Type B pancreatic cell (in vitro differentiated cells): ENCODE data around the gene KDM6A. TPM values are rescaled to one million over a fixed set of nuclear protein-coding genes. Genes with fewer than 3 reads are reported as not detected.
"Not testable (repeated sequence)": the region's sequence is repeated elsewhere in the genome, so short reads cannot be mapped to it uniquely, and the experiment has no call there.

Experiments
- DNase-seq: peaks from one replicate; pipeline ENCODE4 v3.0.0; 2021; ENCODE audit warnings: mixed read lengths; ENCODE audit not compliant: unreplicated experiment; ENCODE audit errors: extremely low spot score
- H3K27ac Mint-ChIP-seq: 2 replicates; pipeline ENCODE4 v1.8.0; 2021; ENCODE audit warnings: mild to moderate bottlenecking, mixed read lengths
- H3K27me3 Mint-ChIP-seq: 2 replicates; pipeline ENCODE4 v1.8.0; 2021; ENCODE audit warnings: mixed read lengths
- H3K36me3 Mint-ChIP-seq: 2 replicates; pipeline ENCODE4 v1.8.0; 2021; ENCODE audit warnings: mixed read lengths
- H3K4me1 Mint-ChIP-seq: one replicate; pipeline ENCODE4 v1.8.0; 2021; ENCODE audit warnings: mixed read lengths; ENCODE audit not compliant: unreplicated experiment
- H3K4me3 Mint-ChIP-seq: 2 replicates; pipeline ENCODE4 v1.8.0; 2021; ENCODE audit warnings: mild to moderate bottlenecking, mixed read lengths
- H3K9me3 Mint-ChIP-seq: 2 replicates; pipeline ENCODE4 v1.8.0; 2021; ENCODE audit warnings: mixed read lengths
- total RNA-seq: library from RNA; stranded (reverse); gene quantifications from 2 replicates; pipeline ENCODE4 v1.2.1, GENCODE V29; 2021; ENCODE audit warnings: low replicate concordance
- TF ChIP-seq, protein P1 (sequence below): fragments of 200-600 bp; sonication (generic); conservative IDR thresholded peaks from 2 replicates; pipeline ENCODE4 v1.5.0; 2021; ENCODE audit warnings: antibody characterized with exemption, mild to moderate bottlenecking

Gene KDM6A
- total RNA-seq, 1 donor from 2014 or later, result 38.1 TPM

DNA sequence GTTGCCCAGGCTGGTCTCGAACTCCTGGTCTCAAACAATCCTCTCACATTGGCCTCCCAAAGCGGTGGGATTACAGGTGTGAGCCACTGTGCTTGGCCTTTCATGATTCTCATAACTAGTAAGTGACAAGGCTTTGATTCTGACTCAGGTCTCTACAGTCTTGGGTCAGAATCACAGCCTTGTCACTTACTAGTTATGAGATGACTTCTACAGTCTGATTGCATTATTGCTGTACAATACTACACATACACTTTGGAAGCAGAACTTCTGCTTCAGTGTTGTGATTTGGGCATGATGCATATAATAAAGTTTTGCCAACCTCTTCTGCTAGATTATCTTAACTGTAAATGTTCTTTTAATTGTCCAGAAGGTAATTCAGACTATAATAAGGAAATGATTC is 123.3 kb downstream of the KDM6A start:
- H3K9me3 Mint-ChIP-seq, result peaks cover 6% of the 10 kb centered on the region
- no peaks in the 10 kb centered on the region for H3K27me3 Mint-ChIP-seq
- peaks cover 17% of the 10 kb centered on the region for H3K36me3 Mint-ChIP-seq
- no peak overlapping the region for H3K4me3 Mint-ChIP-seq
- H3K27ac Mint-ChIP-seq, result no peak overlapping the region
- TF ChIP-seq, protein P1, sequence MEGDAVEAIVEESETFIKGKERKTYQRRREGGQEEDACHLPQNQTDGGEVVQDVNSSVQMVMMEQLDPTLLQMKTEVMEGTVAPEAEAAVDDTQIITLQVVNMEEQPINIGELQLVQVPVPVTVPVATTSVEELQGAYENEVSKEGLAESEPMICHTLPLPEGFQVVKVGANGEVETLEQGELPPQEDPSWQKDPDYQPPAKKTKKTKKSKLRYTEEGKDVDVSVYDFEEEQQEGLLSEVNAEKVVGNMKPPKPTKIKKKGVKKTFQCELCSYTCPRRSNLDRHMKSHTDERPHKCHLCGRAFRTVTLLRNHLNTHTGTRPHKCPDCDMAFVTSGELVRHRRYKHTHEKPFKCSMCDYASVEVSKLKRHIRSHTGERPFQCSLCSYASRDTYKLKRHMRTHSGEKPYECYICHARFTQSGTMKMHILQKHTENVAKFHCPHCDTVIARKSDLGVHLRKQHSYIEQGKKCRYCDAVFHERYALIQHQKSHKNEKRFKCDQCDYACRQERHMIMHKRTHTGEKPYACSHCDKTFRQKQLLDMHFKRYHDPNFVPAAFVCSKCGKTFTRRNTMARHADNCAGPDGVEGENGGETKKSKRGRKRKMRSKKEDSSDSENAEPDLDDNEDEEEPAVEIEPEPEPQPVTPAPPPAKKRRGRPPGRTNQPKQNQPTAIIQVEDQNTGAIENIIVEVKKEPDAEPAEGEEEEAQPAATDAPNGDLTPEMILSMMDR, result no peak
- no peak for DNase-seq
- peaks cover 6% of the 10 kb centered on the region for H3K4me1 Mint-ChIP-seq

DNA sequence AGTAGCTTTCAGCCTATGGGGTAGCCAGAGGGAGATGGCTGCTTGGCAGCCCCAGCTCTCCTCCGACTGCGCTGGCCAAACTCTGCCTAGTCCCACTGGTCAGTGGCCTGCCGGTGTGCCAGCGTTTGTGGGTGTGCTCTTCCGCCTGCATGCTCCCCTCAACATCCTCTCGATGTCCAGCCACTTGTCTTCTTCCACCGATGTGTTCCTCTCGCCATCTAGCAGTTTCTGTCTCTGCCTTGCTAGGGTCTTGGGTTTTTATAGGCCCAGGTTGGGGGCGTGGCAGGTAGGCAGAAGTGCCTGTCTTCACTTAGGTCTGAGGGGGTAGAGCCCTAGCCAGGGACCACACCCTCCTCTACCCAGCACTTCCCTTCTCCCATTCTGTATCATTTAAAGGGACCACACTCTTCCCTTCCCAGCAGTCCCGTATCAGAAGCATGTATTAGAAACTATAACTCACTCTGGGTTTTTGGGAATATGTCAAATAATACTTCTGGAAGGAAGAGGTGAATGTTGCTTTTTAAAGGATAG is 124.4 kb downstream of the KDM6A start:
- Mint-ChIP-seq H3K27ac (no peak overlapping the region), H3K36me3 (peaks cover 17% of the 10 kb centered on the region), H3K27me3 (no peaks in the 10 kb centered on the region), H3K9me3 (peaks cover 6% of the 10 kb centered on the region), H3K4me1 (peaks cover 6% of the 10 kb centered on the region), H3K4me3 (no peak overlapping the region)
- TF ChIP-seq, protein P1, result no peak
- DNase-seq, result no peak

DNA sequence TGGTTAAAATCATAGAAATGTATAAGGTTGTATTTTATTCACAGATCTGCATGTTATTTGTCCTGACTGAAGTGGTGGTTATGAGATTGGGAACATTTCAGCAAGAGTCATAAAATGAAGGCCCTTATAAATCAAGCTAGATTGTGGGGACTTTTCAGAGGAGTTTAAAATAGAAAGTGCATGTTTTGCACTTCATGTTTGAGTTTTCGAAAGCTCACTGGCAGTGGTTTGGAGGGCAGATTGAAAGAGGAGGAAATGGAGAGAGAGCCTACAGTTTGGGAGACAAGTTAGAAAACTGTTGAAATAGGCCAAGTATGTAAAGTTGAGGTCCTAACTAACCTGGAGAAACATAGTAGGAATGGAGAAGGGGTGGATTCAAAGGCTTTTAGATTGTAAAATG is 124.9 kb downstream of the KDM6A start:
- H3K36me3 Mint-ChIP-seq, result peaks cover 17% of the 10 kb centered on the region
- peaks cover 6% of the 10 kb centered on the region for H3K9me3 Mint-ChIP-seq
- H3K4me3 Mint-ChIP-seq, result peak overlapping the region; percentile 1
- peak overlapping the region; percentile 10 for H3K27ac Mint-ChIP-seq
- peaks cover 6% of the 10 kb centered on the region for H3K4me1 Mint-ChIP-seq
- TF ChIP-seq, protein P1, result no peak
- no peaks in the 10 kb centered on the region for H3K27me3 Mint-ChIP-seq
- DNase-seq, result no peak

- Mint-ChIP-seq H3K36me3 (peaks cover 11% of the 10 kb centered on the region), H3K27ac (peak overlapping the region; percentile 21)
- not testable (repeated sequence) for H3K9me3 Mint-ChIP-seq, H3K27me3 Mint-ChIP-seq, H3K4me3 Mint-ChIP-seq, DNase-seq, H3K4me1 Mint-ChIP-seq
Observed at GRCh38 chrX:44999237-44999636, 126.2 kb downstream of the KDM6A start.

DNA sequence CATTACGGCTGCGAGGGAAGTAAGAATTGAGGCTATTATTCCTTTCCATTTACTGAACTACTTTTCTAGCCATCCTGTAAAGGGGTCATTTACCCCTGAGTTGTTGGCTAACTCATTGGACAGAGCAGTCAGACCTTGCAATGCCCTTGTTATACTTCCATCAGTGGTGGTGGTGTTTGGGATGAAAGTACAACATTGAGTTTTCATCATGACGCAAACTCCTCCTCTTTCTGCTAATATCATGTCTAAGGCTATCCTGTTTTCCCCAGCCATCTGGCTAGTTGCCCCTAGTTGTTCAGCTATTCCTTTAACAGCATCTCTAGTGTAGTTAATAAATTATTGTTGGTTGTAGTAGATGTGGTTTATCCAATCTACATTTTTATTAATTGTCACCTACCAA is 126.9 kb downstream of the KDM6A start:
- H3K9me3 Mint-ChIP-seq, result not testable (repeated sequence)

DNA sequence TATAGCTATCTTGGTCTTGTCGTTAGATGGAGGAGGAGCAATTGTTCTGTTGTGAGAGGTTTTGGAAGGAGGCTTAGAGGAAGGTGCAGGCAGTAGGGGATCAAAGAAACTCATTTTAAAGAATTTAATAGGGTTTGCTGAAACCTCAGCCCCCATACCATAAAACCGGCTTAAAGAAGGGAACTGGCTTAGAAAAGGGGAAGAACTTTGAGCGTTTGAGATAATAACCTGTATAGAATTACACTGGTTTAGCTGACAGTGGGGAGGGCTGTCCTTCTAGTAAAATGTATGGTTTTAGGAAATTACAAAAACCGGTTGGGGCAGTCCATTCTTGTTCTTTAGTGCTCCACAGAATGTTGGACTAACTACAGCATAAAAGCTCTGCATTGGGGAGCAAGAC is 128.1 kb downstream of the KDM6A start:
- H3K27ac Mint-ChIP-seq, result peak overlapping the region; percentile 19
- H3K4me3 Mint-ChIP-seq, result peak overlapping the region; percentile 10
- H3K36me3 Mint-ChIP-seq, result peaks cover 11% of the 10 kb centered on the region
- H3K9me3 Mint-ChIP-seq, result no peaks in the 10 kb centered on the region
- TF ChIP-seq, protein P1, result no peak
- no peak for DNase-seq
- H3K27me3 Mint-ChIP-seq, result no peaks in the 10 kb centered on the region
- H3K4me1 Mint-ChIP-seq, result peaks cover 6% of the 10 kb centered on the region

More for the DNA sequence above, 126.9 kb downstream of the KDM6A start:
- H3K4me3 Mint-ChIP-seq, DNase-seq, H3K36me3 Mint-ChIP-seq, H3K27me3 Mint-ChIP-seq, H3K4me1 Mint-ChIP-seq: not testable (repeated sequence)
- H3K27ac Mint-ChIP-seq, result peak overlapping the region; percentile 21

DNA sequence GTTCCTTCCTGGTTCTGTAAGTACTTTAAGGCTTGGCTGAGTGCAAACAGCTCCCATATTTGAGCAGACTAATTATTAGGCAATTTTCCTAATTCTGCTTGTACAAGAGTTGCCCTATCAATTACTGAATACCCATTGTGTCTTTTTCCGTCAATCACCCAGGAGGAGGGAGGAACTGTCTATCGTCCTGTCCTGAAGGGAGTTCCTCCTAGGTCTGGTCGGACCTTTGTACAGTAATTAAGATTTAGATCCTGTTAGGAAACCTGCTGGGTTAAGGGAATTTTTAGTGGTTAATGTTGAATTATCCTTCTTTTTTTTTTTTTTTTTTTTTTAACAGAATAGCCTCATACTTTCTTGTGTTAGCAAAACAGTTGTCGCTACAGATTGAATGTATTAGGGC is 130.1 kb downstream of the KDM6A start:
- Mint-ChIP-seq H3K9me3 (peaks cover 4% of the 10 kb centered on the region), H3K27ac (no peak overlapping the region), H3K27me3 (no peaks in the 10 kb centered on the region), H3K4me3 (no peak overlapping the region), H3K4me1 (peaks cover 9% of the 10 kb centered on the region), H3K36me3 (peaks cover 17% of the 10 kb centered on the region)
- TF ChIP-seq, protein P1, result no peak
- DNase-seq, result no peak
